HCT116 (cell line): ENCODE measurements around the gene KIF25. TPM values are rescaled to one million over a fixed set of nuclear protein-coding genes. Genes with fewer than 3 reads are reported as not detected.

Source experiments
- ATAC-seq: fragments of 200-7000 bp; cut with Tn5 transposase; 2 replicates; pipeline ENCODE4 v1.9.1; 2020; ENCODE audit warnings: mild to moderate bottlenecking, moderate library complexity
- BruUV-seq: library from RNA; stranded (reverse); fragments of 400-500 nt; replicated peaks from 2 replicates; lab custom pipeline; 2021; lab: Mats Ljungman, UMichigan
- CTCF ChIA-PET: fragments of 300-600 bp; sonication (Branson Sonifier 250); formaldehyde crosslinking; loops from one replicate; lab custom pipeline; 2021; ENCODE audit warnings: antibody characterized with exemption; lab: Charles Lee
- POLR2A ChIA-PET: fragments of 300-600, 350-600 bp; sonication (Branson Sonifier 250); formaldehyde crosslinking; loops from one replicate; lab custom pipeline; 2021; ENCODE audit warnings: antibody characterized with exemption; lab: Charles Lee
- RAD21 ChIA-PET, 2 experiments: fragments of 300-600 bp; sonication (Branson Sonifier 250); formaldehyde crosslinking; loops; one replicate each; lab custom pipeline; 2023; ENCODE audit warnings: low total read pairs in 2 of 2; ENCODE audit not compliant: uncharacterized antibody in 2 of 2, unreplicated experiment in 2 of 2, low non-redundant PET in 1 of 2; lab: Charles Lee
- DNase-seq: peaks from one replicate; pipeline ENCODE4 v3.0.0-alpha.2; 2010; ENCODE audit warnings: low read depth, low spot score
- H2AFZ ChIP-seq: fragments of 200-600 bp; shearing (Covaris generic), sonication (generic); 2 replicates; pipeline ENCODE4 v1.6.1; 2017; ENCODE audit warnings: low read depth, mixed run types, mixed read lengths, antibody characterized with exemption, low read length; ENCODE audit not compliant: poor library complexity, severe bottlenecking
- H3K27ac ChIP-seq: 2 replicates; pipeline ENCODE4 v1.5.1; 2012; ENCODE audit warnings: low read depth, low read length
- H3K27me3 ChIP-seq: fragments of 200-600 bp; sonication (generic); 2 replicates; pipeline ENCODE4 v1.6.1; 2016; ENCODE audit warnings: mixed run types, low read length, mixed read lengths; ENCODE audit not compliant: insufficient read depth
- H3K36me3 ChIP-seq, 2 experiments: fragments of 200-500 bp in 1 of 2; fragments of 200-600 bp in 1 of 2; sonication (Bioruptor generic) in 1 of 2; sonication (generic) in 1 of 2; 2 replicates each; pipeline versions ENCODE4 v1.5.1 to v1.6.1; 2014 to 2016; ENCODE audit warnings: low read length in 2 of 2, inconsistent platforms in 1 of 2, mixed read lengths in 1 of 2, mixed run types in 1 of 2; ENCODE audit not compliant: insufficient read depth in 2 of 2, control insufficient read depth in 1 of 2
- H3K4me1 ChIP-seq, 2 experiments: fragments of 200-600 bp in 1 of 2; sonication (generic) in 1 of 2; 2 replicates each; pipeline versions ENCODE4 v1.5.1 to v1.6.1; 2012 to 2017; ENCODE audit warnings: low read length in 2 of 2, inconsistent platforms in 1 of 2, mild to moderate bottlenecking in 1 of 2, mixed read lengths in 1 of 2, mixed run types in 1 of 2, moderate library complexity in 1 of 2; ENCODE audit not compliant: insufficient read depth in 2 of 2, control insufficient read depth in 1 of 2
- H3K4me2 ChIP-seq: fragments of 200-600 bp; sonication (generic); 2 replicates; pipeline ENCODE4 v1.6.1; 2017; ENCODE audit warnings: mixed run types, low read length, mixed read lengths
- H3K4me3 ChIP-seq, 2 experiments: fragments of 200-600 bp in 1 of 2; sonication (generic) in 1 of 2; replicated peaks in 1 of 2; 2 replicates each; pipeline ENCODE4 v1.5.1; 2011 to 2016; ENCODE audit warnings: low read length in 2 of 2, control low read depth in 1 of 2, low read depth in 1 of 2, mild to moderate bottlenecking in 1 of 2, mixed read lengths in 1 of 2, mixed run types in 1 of 2
- H3K79me2 ChIP-seq: fragments of 200-600 bp; sonication (generic); 2 replicates; pipeline ENCODE4 v1.6.1; 2017; ENCODE audit warnings: mild to moderate bottlenecking, mixed run types, low read length, moderate library complexity, mixed read lengths; ENCODE audit not compliant: insufficient read depth
- H3K9ac ChIP-seq: fragments of 200-600 bp; sonication (generic); 2 replicates; pipeline ENCODE4 v1.6.1; 2016; ENCODE audit warnings: low read length, mixed read lengths
- H3K9me2 ChIP-seq: fragments of 200-600 bp; sonication (generic), shearing (Covaris generic); 2 replicates; pipeline ENCODE4 v1.6.1; 2017; ENCODE audit warnings: mixed run types, mild to moderate bottlenecking, moderate library complexity; ENCODE audit not compliant: insufficient read depth
- H3K9me3 ChIP-seq, 2 experiments: fragments of 200-500 bp in 1 of 2; fragments of 200-600 bp in 1 of 2; sonication (Bioruptor generic) in 1 of 2; sonication (generic) in 1 of 2; 2 replicates each; pipeline ENCODE4 v1.6.1; 2014 to 2017; ENCODE audit warnings: low read length in 2 of 2, mixed read lengths in 2 of 2, inconsistent platforms in 1 of 2, low read depth in 1 of 2, mild to moderate bottlenecking in 1 of 2, mixed run types in 1 of 2, moderate library complexity in 1 of 2; ENCODE audit not compliant: control insufficient read depth in 1 of 2, insufficient read depth in 1 of 2
- H4K20me1 ChIP-seq: fragments of 200-600 bp; sonication (generic), shearing (Covaris generic); 2 replicates; pipeline ENCODE4 v1.6.1; 2017; ENCODE audit warnings: mixed run types, mild to moderate bottlenecking, moderate library complexity; ENCODE audit not compliant: insufficient read depth
- ATF3 ChIP-seq: IDR thresholded peaks from 2 replicates; pipeline ENCODE4 v1.6.1; 2012
- CBX3 ChIP-seq: IDR thresholded peaks from 2 replicates; pipeline ENCODE4 v1.6.1; 2012; ENCODE audit warnings: low read depth
- CEBPB ChIP-seq: IDR thresholded peaks from 2 replicates; pipeline ENCODE4 v1.6.1; 2012; ENCODE audit warnings: low read depth
- EGR1 ChIP-seq: IDR thresholded peaks from 2 replicates; pipeline ENCODE4 v1.6.1; 2012; ENCODE audit warnings: low read depth
- EZH2 ChIP-seq: fragments of 200-600 bp; sonication (generic); IDR thresholded peaks from 2 replicates; pipeline ENCODE4 v1.6.1; 2017; ENCODE audit warnings: antibody characterized with exemption, mixed run types
- EZH2phosphoT487 ChIP-seq: fragments of 200-600 bp; IDR thresholded peaks from 2 replicates; pipeline ENCODE4 v1.6.1; 2018; ENCODE audit warnings: antibody characterized with exemption, borderline replicate concordance
- FOSL1 ChIP-seq: IDR thresholded peaks from 2 replicates; pipeline ENCODE4 v1.6.1; 2012; ENCODE audit warnings: low read depth
- JUND ChIP-seq: IDR thresholded peaks from 2 replicates; pipeline ENCODE4 v1.6.1; 2012
- POLR2A ChIP-seq: IDR thresholded peaks from 2 replicates; pipeline ENCODE4 v1.7.0; 2011; ENCODE audit warnings: borderline replicate concordance; ENCODE audit not compliant: insufficient read depth, insufficient read length; ENCODE audit errors: extremely low read depth
- POLR2AphosphoS5 ChIP-seq: IDR thresholded peaks from 2 replicates; pipeline ENCODE4 v1.6.1; 2011; ENCODE audit warnings: mild to moderate bottlenecking, low read depth, low read length, moderate library complexity
- RAD21 ChIP-seq: IDR thresholded peaks from 2 replicates; pipeline ENCODE4 v1.6.1; 2012; ENCODE audit warnings: low read depth, mild to moderate bottlenecking
- REST ChIP-seq: IDR thresholded peaks from 2 replicates; pipeline ENCODE4 v1.6.1; 2012; ENCODE audit warnings: low read depth
- SIN3A ChIP-seq: IDR thresholded peaks from 2 replicates; pipeline ENCODE4 v1.6.1; 2012; ENCODE audit warnings: low read depth
- SP1 ChIP-seq: IDR thresholded peaks from 2 replicates; pipeline ENCODE4 v1.6.1; 2012; ENCODE audit warnings: low read depth
- SRF ChIP-seq: IDR thresholded peaks from 2 replicates; pipeline ENCODE4 v1.6.1; 2012; ENCODE audit warnings: low read depth
- YY1 ChIP-seq: IDR thresholded peaks from 2 replicates; pipeline ENCODE4 v1.6.1; 2011; ENCODE audit warnings: low read length, low read depth, moderate library complexity, mild to moderate bottlenecking; ENCODE audit not compliant: insufficient replicate concordance; ENCODE audit errors: extremely low read depth
- ZNF274 ChIP-seq: fragments of 200-500 bp; sonication (Bioruptor generic); IDR thresholded peaks from 2 replicates; pipeline ENCODE4 v1.6.1; 2014; ENCODE audit warnings: mild to moderate bottlenecking, low read depth, low read length, inconsistent platforms
- intact Hi-C: fragments of 100-400 bp; cut with micrococcal nuclease; formaldehyde crosslinking; loops from 2 replicates; pipeline ENCODE4 v1.10.0; 2022
- total RNA-seq: library from RNA; stranded (reverse); gene quantifications from one replicate; pipeline ENCODE4 v1.2.1, GENCODE V29; 2021; ENCODE audit not compliant: unreplicated experiment

KIF25 gene
- total RNA-seq, 1 experiment from 2014 or later: not detected

DNA sequence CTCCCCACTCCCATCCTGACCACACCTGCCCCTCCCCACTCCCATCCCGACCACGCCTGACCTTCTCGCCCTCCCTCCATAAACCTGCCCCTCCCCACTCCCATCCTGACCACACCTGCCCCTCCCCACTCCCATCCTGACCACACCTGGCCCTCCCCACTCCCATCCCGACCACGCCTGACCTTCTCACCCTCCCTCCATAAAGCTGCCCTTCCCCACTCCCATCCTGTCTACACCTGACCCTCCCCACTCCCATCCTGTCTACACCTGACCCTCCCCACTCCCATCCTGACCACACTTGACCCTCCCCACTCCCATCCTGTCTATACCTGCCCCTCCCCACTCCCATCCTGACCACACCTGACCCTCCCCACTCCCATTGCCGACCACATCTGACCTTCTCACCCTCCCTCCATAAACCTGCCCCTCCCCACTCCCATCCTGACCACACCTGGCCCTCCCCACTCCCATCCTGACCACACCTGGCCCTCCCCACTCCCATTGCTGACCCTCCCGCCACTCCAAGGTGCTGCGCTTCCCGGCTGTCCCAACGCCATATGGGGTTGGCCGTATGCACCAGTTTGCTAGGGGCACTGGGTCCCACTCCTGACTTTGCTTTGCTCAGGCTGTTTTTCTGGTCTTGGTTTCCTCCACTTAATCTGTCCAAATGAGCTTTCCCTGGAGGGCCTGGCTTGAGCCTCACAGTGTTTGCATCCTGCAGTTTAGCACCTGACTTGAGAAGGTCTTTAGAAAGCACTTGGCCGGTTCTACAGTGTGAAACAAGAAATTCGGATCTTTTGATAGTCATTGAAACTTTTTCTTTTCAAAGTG lies 2.9 kb downstream of the KIF25 start:
- TF ChIP-seq ZNF274 (no peak), SIN3A (no peak), ATF3 (no peak), SP1 (no peak), RAD21 (no peak), YY1 (no peak), REST (no peak), FOSL1 (no peak), POLR2A (no peak), EZH2 (no peak), CEBPB (no peak), EGR1 (no peak), CBX3 (no peak), SRF (no peak), EZH2phosphoT487 (no peak), JUND (no peak), POLR2AphosphoS5 (no peak)
- no peak overlapping the region for H3K4me2 ChIP-seq
- H4K20me1 ChIP-seq: no peaks in the 10 kb centered on the region
- H3K79me2 ChIP-seq: no peaks in the 10 kb centered on the region
- BruUV-seq: no TSS peak
- H3K27ac ChIP-seq: no peak overlapping the region
- intact Hi-C loops: no loop called here
- ChIA-PET RAD21 (interaction anchor here in 1 of 2 experiments (0.6 kb wide), 1 partner anchor 60 kb away, joined by 6 read pairs; no protein-coding TSS in a partner anchor), CTCF (no interaction called here), POLR2A (no interaction called here)
- no peaks in the 10 kb centered on the region for H3K9me3 ChIP-seq
- H3K4me3 ChIP-seq: no peak overlapping the region
- H2AFZ ChIP-seq: no peak overlapping the region
- no peak overlapping the region for H3K9ac ChIP-seq
- H3K27me3 ChIP-seq: peaks cover 38% of the 10 kb centered on the region
- H3K4me1 ChIP-seq: no peaks in the 10 kb centered on the region
- no peaks in the 10 kb centered on the region for H3K36me3 ChIP-seq
- ATAC-seq: no peak
- no peaks in the 10 kb centered on the region for H3K9me2 ChIP-seq
- DNase-seq: no peak
